SH-SY5Y (cell line): Measurements from ENCODE around the gene CBFA2T3.

Source experiments
- GATA2 ChIP-seq: IDR thresholded peaks from 2 replicates; pipeline ENCODE4 v1.6.1; 2011; ENCODE audit warnings: mild to moderate bottlenecking, low read depth, low read length
- GATA3 ChIP-seq: IDR thresholded peaks from 2 replicates; pipeline ENCODE4 v1.6.1; 2011; ENCODE audit warnings: low read depth, mild to moderate bottlenecking, low read length, moderate library complexity

GRCh38 chr16:88924834-88925539 lies 52.0 kb downstream of the CBFA2T3 start:
- TF ChIP-seq GATA2 (no peak), GATA3 (no peak)
